ENCODE data around the gene STAU1.
"Not testable (repeated sequence)": the region's sequence is repeated elsewhere in the genome, so short reads cannot be mapped to it uniquely, and the experiment has no call there.

The STAU1 gene

GRCh38 chr20:49091762-49092161 lies 96.4 kb downstream of the STAU1 start:
- DNase-seq = no peak
- Histone ChIP-seq H3K4me2 (ENCODE audit: low read length) (no peak overlapping the region), H2BK12ac (ENCODE audit: low read length) (no peak overlapping the region), H2BK5ac (ENCODE audit: low read depth, low read length, poor library complexity) (no peak overlapping the region), H3K79me2 (ENCODE audit: control insufficient read depth, insufficient read depth, low read length, poor library complexity) (no peaks in the 10 kb centered on the region), H3K9me3 (ENCODE audit: insufficient read depth, low read depth, low read length) (no peaks in the 10 kb centered on the region), H2AK5ac (ENCODE audit: low read length) (no peak overlapping the region), H4K12ac (ENCODE audit: low read depth, low read length) (no peak overlapping the region), H3K4ac (ENCODE audit: low read depth, low read length) (no peak overlapping the region), H2BK120ac (ENCODE audit: insufficient read depth, low read length, poor library complexity) (no peak overlapping the region), H3K14ac (ENCODE audit: low read length) (no peak overlapping the region), H4K91ac (ENCODE audit: low read depth, low read length) (no peak overlapping the region), H3K36me3 (ENCODE audit: control insufficient read depth in 1 of 2, insufficient read depth in 2 of 2, low read length in 2 of 2) (peaks cover 32 to 51% of the 10 kb centered on the region in 2 experiments), H3K4me1 (ENCODE audit: control insufficient read depth in 1 of 2, insufficient read depth in 2 of 2, low read length in 2 of 2) (no peaks in the 10 kb centered on the region), H3K18ac (ENCODE audit: low read length) (no peak overlapping the region), H3K79me1 (ENCODE audit: low read length) (no peaks in the 10 kb centered on the region), H4K8ac (ENCODE audit: low read depth, low read length) (no peak overlapping the region), H2AFZ (ENCODE audit: insufficient read depth, low read length, poor library complexity) (no peak overlapping the region), H3K9ac (ENCODE audit: low read length) (no peak overlapping the region), H3K23ac (ENCODE audit: low read length) (no peak overlapping the region), H3K27ac (ENCODE audit: low read depth, low read length) (no peak overlapping the region), H3K27me3 (ENCODE audit: insufficient read depth, low read length) (no peaks in the 10 kb centered on the region), H3K4me3 (ENCODE audit: low read depth, low read length) (no peak overlapping the region)
- no CpG with 5 or more reads among the region's 1 CpG for WGBS (ENCODE audit: extremely low coverage, insufficient coverage, insufficient read length)

- H3K79me2 ChIP-seq (ENCODE audit: control insufficient read depth, insufficient read depth, low read length, poor library complexity) = no peaks in the 10 kb centered on the region
- no peak overlapping the region for H3K27ac ChIP-seq (ENCODE audit: low read depth, low read length)
- H3K23ac ChIP-seq (ENCODE audit: low read length) = no peak overlapping the region
- H3K4me1 ChIP-seq (ENCODE audit: control insufficient read depth in 1 of 2, insufficient read depth in 2 of 2, low read length in 2 of 2) = no peaks in the 10 kb centered on the region
- no peak overlapping the region for H2AK5ac ChIP-seq (ENCODE audit: low read length)
- no peak overlapping the region for H4K12ac ChIP-seq (ENCODE audit: low read depth, low read length)
- H3K14ac ChIP-seq (ENCODE audit: low read length) = no peak overlapping the region
- H3K4ac ChIP-seq (ENCODE audit: low read depth, low read length) = no peak overlapping the region
- H2BK12ac ChIP-seq (ENCODE audit: low read length) = no peak overlapping the region
- no peak overlapping the region for H3K4me2 ChIP-seq (ENCODE audit: low read length)
- H3K36me3 ChIP-seq (ENCODE audit: control insufficient read depth in 1 of 2, insufficient read depth in 2 of 2, low read length in 2 of 2) = peaks cover 32 to 54% of the 10 kb centered on the region in 2 experiments
- H3K18ac ChIP-seq (ENCODE audit: low read length) = no peak overlapping the region
- no peaks in the 10 kb centered on the region for H3K79me1 ChIP-seq (ENCODE audit: low read length)
- H4K8ac ChIP-seq (ENCODE audit: low read depth, low read length) = no peak overlapping the region
- H4K91ac ChIP-seq (ENCODE audit: low read depth, low read length) = no peak overlapping the region
- no peak overlapping the region for H2BK120ac ChIP-seq (ENCODE audit: insufficient read depth, low read length, poor library complexity)
- H2BK5ac ChIP-seq (ENCODE audit: low read depth, low read length, poor library complexity) = no peak overlapping the region
- DNase-seq = no peak
- H3K4me3 ChIP-seq (ENCODE audit: low read depth, low read length) = no peak overlapping the region
- H3K9ac ChIP-seq (ENCODE audit: low read length) = peak overlapping the region; percentile 18
- no peak overlapping the region for H2AFZ ChIP-seq (ENCODE audit: insufficient read depth, low read length, poor library complexity)
- H3K9me3 ChIP-seq (ENCODE audit: insufficient read depth, low read depth, low read length) = no peaks in the 10 kb centered on the region
- no peaks in the 10 kb centered on the region for H3K27me3 ChIP-seq (ENCODE audit: insufficient read depth, low read length)
- WGBS (ENCODE audit: extremely low coverage, insufficient coverage, insufficient read length) = no CpG with 5 or more reads among the region's 8 CpGs
These were observed 97.0 kb downstream of the STAU1 start for GRCh38 chr20:49091104-49091503.

GRCh38 chr20:49082295-49082694 lies 105.8 kb downstream of the STAU1 start:
- not testable (repeated sequence) for H2BK120ac ChIP-seq (ENCODE audit: insufficient read depth, low read length, poor library complexity); H2BK5ac ChIP-seq (ENCODE audit: low read depth, low read length, poor library complexity); DNase-seq; H4K8ac ChIP-seq (ENCODE audit: low read depth, low read length); H3K4me2 ChIP-seq (ENCODE audit: low read length); H4K12ac ChIP-seq (ENCODE audit: low read depth, low read length); H3K4me3 ChIP-seq (ENCODE audit: low read depth, low read length); H2AFZ ChIP-seq (ENCODE audit: insufficient read depth, low read length, poor library complexity); H3K9me3 ChIP-seq (ENCODE audit: insufficient read depth, low read depth, low read length); H3K4me1 ChIP-seq (ENCODE audit: control insufficient read depth in 1 of 2, insufficient read depth in 2 of 2, low read length in 2 of 2); H2BK12ac ChIP-seq (ENCODE audit: low read length); H3K18ac ChIP-seq (ENCODE audit: low read length); H3K27me3 ChIP-seq (ENCODE audit: insufficient read depth, low read length); H3K27ac ChIP-seq (ENCODE audit: low read depth, low read length); H4K91ac ChIP-seq (ENCODE audit: low read depth, low read length); H3K79me1 ChIP-seq (ENCODE audit: low read length); H3K14ac ChIP-seq (ENCODE audit: low read length); H3K79me2 ChIP-seq (ENCODE audit: control insufficient read depth, insufficient read depth, low read length, poor library complexity); H3K23ac ChIP-seq (ENCODE audit: low read length); H3K4ac ChIP-seq (ENCODE audit: low read depth, low read length); H3K9ac ChIP-seq (ENCODE audit: low read length); H2AK5ac ChIP-seq (ENCODE audit: low read length)
- WGBS (ENCODE audit: extremely low coverage, insufficient coverage, insufficient read length) = no CpG with 5 or more reads among the region's 12 CpGs
- H3K36me3 ChIP-seq (ENCODE audit: control insufficient read depth in 1 of 2, insufficient read depth in 2 of 2, low read length in 2 of 2) = peaks cover 39 to 61% of the 10 kb centered on the region in 2 experiments

GRCh38 chr20:49078310-49078709 lies 109.8 kb downstream of the STAU1 start:
- H4K91ac ChIP-seq (ENCODE audit: low read depth, low read length) = no peak overlapping the region
- H3K18ac ChIP-seq (ENCODE audit: low read length) = no peak overlapping the region
- no peak overlapping the region for H3K14ac ChIP-seq (ENCODE audit: low read length)
- no peak overlapping the region for H3K4me3 ChIP-seq (ENCODE audit: low read depth, low read length)
- H3K4me2 ChIP-seq (ENCODE audit: low read length) = no peak overlapping the region
- no peaks in the 10 kb centered on the region for H3K27me3 ChIP-seq (ENCODE audit: insufficient read depth, low read length)
- no peak for DNase-seq
- H4K12ac ChIP-seq (ENCODE audit: low read depth, low read length) = no peak overlapping the region
- H2BK120ac ChIP-seq (ENCODE audit: insufficient read depth, low read length, poor library complexity) = no peak overlapping the region
- no peaks in the 10 kb centered on the region for H3K79me1 ChIP-seq (ENCODE audit: low read length)
- no CpG with 5 or more reads among the region's 3 CpGs for WGBS (ENCODE audit: extremely low coverage, insufficient coverage, insufficient read length)
- peaks cover 51 to 60% of the 10 kb centered on the region in 2 experiments for H3K36me3 ChIP-seq (ENCODE audit: control insufficient read depth in 1 of 2, insufficient read depth in 2 of 2, low read length in 2 of 2)
- no peak overlapping the region for H3K27ac ChIP-seq (ENCODE audit: low read depth, low read length)
- H3K4ac ChIP-seq (ENCODE audit: low read depth, low read length) = no peak overlapping the region
- no peaks in the 10 kb centered on the region for H3K79me2 ChIP-seq (ENCODE audit: control insufficient read depth, insufficient read depth, low read length, poor library complexity)
- no peaks in the 10 kb centered on the region for H3K4me1 ChIP-seq (ENCODE audit: control insufficient read depth in 1 of 2, insufficient read depth in 2 of 2, low read length in 2 of 2)
- no peak overlapping the region for H2BK12ac ChIP-seq (ENCODE audit: low read length)
- no peak overlapping the region for H2AFZ ChIP-seq (ENCODE audit: insufficient read depth, low read length, poor library complexity)
- H2AK5ac ChIP-seq (ENCODE audit: low read length) = no peak overlapping the region
- no peak overlapping the region for H4K8ac ChIP-seq (ENCODE audit: low read depth, low read length)
- H3K9ac ChIP-seq (ENCODE audit: low read length) = no peak overlapping the region
- no peak overlapping the region for H3K23ac ChIP-seq (ENCODE audit: low read length)
- no peaks in the 10 kb centered on the region for H3K9me3 ChIP-seq (ENCODE audit: insufficient read depth, low read depth, low read length)
- H2BK5ac ChIP-seq (ENCODE audit: low read depth, low read length, poor library complexity) = no peak overlapping the region
